IMR-90 (cell line): ENCODE data around the gene HOXC10. TPM values are rescaled to one million over a fixed set of nuclear protein-coding genes. Genes with fewer than 3 reads are reported as not detected.

ENCODE experiments used
- ATAC-seq: fragments of 200-7000 bp; cut with Tn5 transposase; 2 replicates; pipeline ENCODE4 v1.9.1; 2020; ENCODE audit warnings: low read depth, mild to moderate bottlenecking, moderate library complexity
- BruUV-seq: library from RNA; stranded (reverse); fragments of 400-500 nt; replicated peaks from 2 replicates; lab custom pipeline; 2021; lab: Mats Ljungman, UMichigan
- CTCF ChIA-PET: fragments of 300-600 bp; formaldehyde crosslinking; extraction: SDS; loops from one replicate; lab custom pipeline; 2021; ENCODE audit warnings: antibody characterized with exemption; lab: Yijun Ruan, JAX
- POLR2A ChIA-PET: fragments of 300-600 bp; sonication (Branson Sonifier 250); formaldehyde crosslinking; loops from one replicate; lab custom pipeline; 2022; ENCODE audit warnings: antibody characterized with exemption; ENCODE audit not compliant: unreplicated experiment; lab: Charles Lee
- DNase-seq: peaks from one replicate; pipeline ENCODE4 v3.0.0; 2013
- H2AFZ ChIP-seq: replicated peaks from 2 replicates; pipeline ENCODE3; 2013; ENCODE audit warnings: low read length, mild to moderate bottlenecking; ENCODE audit not compliant: poor library complexity
- H2AK5ac ChIP-seq: 2 replicates; pipeline ENCODE4 v1.6.1; 2013; ENCODE audit warnings: low read depth, low read length, inconsistent platforms
- H2AK9ac ChIP-seq: replicated peaks from 2 replicates; pipeline ENCODE3; 2013; ENCODE audit warnings: mild to moderate bottlenecking, low read depth, low read length, moderate library complexity; ENCODE audit not compliant: poor library complexity
- H2BK120ac ChIP-seq: 2 replicates; pipeline ENCODE4 v1.6.1; 2013; ENCODE audit warnings: low read depth, low read length, inconsistent platforms
- H2BK15ac ChIP-seq: 3 replicates; pipeline ENCODE4 v1.6.1; 2013; ENCODE audit warnings: low read depth, low read length, inconsistent platforms
- H2BK20ac ChIP-seq: 2 replicates; pipeline ENCODE4 v1.6.1; 2013; ENCODE audit warnings: low read depth, mild to moderate bottlenecking, inconsistent platforms, low read length, moderate library complexity
- H2BK5ac ChIP-seq: 2 replicates; pipeline ENCODE4 v1.6.1; 2013; ENCODE audit warnings: mild to moderate bottlenecking, low read depth, low read length, inconsistent platforms; ENCODE audit not compliant: poor library complexity, severe bottlenecking
- H3K14ac ChIP-seq: replicated peaks from 2 replicates; pipeline ENCODE4 v1.6.1; 2013; ENCODE audit warnings: low read depth, low read length, inconsistent platforms
- H3K18ac ChIP-seq: 2 replicates; pipeline ENCODE4 v1.6.1; 2013; ENCODE audit warnings: low read depth, low read length, control low read depth
- H3K23ac ChIP-seq: 2 replicates; pipeline ENCODE4 v1.6.1; 2013; ENCODE audit warnings: low read depth, low read length, inconsistent platforms
- H3K27ac ChIP-seq: 2 replicates; pipeline ENCODE4 v1.5.1; 2013; ENCODE audit warnings: mild to moderate bottlenecking, control low read depth, low read length; ENCODE audit not compliant: insufficient read depth
- H3K27me3 ChIP-seq: 2 replicates; pipeline ENCODE4 v1.6.1; 2013; ENCODE audit warnings: low read length; ENCODE audit not compliant: control insufficient read depth, insufficient read depth
- H3K36me3 ChIP-seq: 2 replicates; pipeline ENCODE4 v1.6.1; 2013; ENCODE audit warnings: low read length, mixed read lengths; ENCODE audit not compliant: control insufficient read depth, insufficient read depth
- H3K4ac ChIP-seq: 2 replicates; pipeline ENCODE4 v1.6.1; 2013; ENCODE audit warnings: low read depth, low read length, inconsistent platforms
- H3K4me1 ChIP-seq: 2 replicates; pipeline ENCODE4 v1.6.1; 2013; ENCODE audit warnings: low read length, mixed read lengths; ENCODE audit not compliant: control insufficient read depth, insufficient read depth
- H3K4me2 ChIP-seq: 2 replicates; pipeline ENCODE4 v1.6.1; 2013; ENCODE audit warnings: low read depth, mild to moderate bottlenecking, control low read depth, low read length, moderate library complexity
- H3K4me3 ChIP-seq: 2 replicates; pipeline ENCODE4 v1.5.1; 2013; ENCODE audit warnings: low read depth, mild to moderate bottlenecking, control low read depth, low read length, moderate library complexity; ENCODE audit not compliant: insufficient read depth
- H3K56ac ChIP-seq: 2 replicates; pipeline ENCODE4 v1.6.1; 2013; ENCODE audit warnings: low read length, inconsistent platforms; ENCODE audit not compliant: insufficient read depth; ENCODE audit errors: extremely low read depth
- H3K79me1 ChIP-seq, 2 experiments: 2 replicates each; pipeline ENCODE4 v1.6.1; 2013; ENCODE audit warnings: low read length in 2 of 2, inconsistent platforms in 1 of 2, low read depth in 1 of 2
- H3K9ac ChIP-seq: 2 replicates; pipeline ENCODE4 v1.6.1; 2013; ENCODE audit warnings: low read depth, low read length, control low read depth
- H3K9me1 ChIP-seq: 2 replicates; pipeline ENCODE4 v1.6.1; 2013; ENCODE audit warnings: low read length, inconsistent platforms; ENCODE audit not compliant: insufficient read depth
- H3K9me3 ChIP-seq: 2 replicates; pipeline ENCODE4 v1.6.1; 2013; ENCODE audit warnings: low read length; ENCODE audit not compliant: control insufficient read depth, insufficient read depth
- H4K20me1 ChIP-seq: 2 replicates; pipeline ENCODE4 v1.6.1; 2013; ENCODE audit warnings: low read length, inconsistent platforms; ENCODE audit not compliant: insufficient read depth
- H4K5ac ChIP-seq: 2 replicates; pipeline ENCODE4 v1.6.1; 2013; ENCODE audit warnings: mild to moderate bottlenecking, low read depth, low read length, control low read depth
- H4K8ac ChIP-seq, 2 experiments: 2 replicates each; pipeline ENCODE4 v1.6.1; 2013; ENCODE audit warnings: low read depth in 2 of 2, low read length in 2 of 2, control low read depth in 1 of 2, inconsistent platforms in 1 of 2
- H4K91ac ChIP-seq: 2 replicates; pipeline ENCODE4 v1.6.1; 2013; ENCODE audit warnings: low read depth, low read length, inconsistent platforms; ENCODE audit not compliant: insufficient read depth
- MAFK ChIP-seq: IDR thresholded peaks from 2 replicates; pipeline ENCODE4 v1.6.1; 2012; ENCODE audit warnings: low read depth, low read length, improper control_type of control experiment
- RAD21 ChIP-seq: IDR thresholded peaks from 2 replicates; pipeline ENCODE4 v1.6.1; 2012; ENCODE audit warnings: low read length, improper control_type of control experiment
- WGBS, 2 experiments: methylation state at CpG; one replicate each; pipeline versions ENCODE4 v1.1.5 to v1.1.7; 2013; ENCODE audit warnings: missing lambda C conversion rate in 2 of 2; ENCODE audit not compliant: insufficient read length in 1 of 2; ENCODE audit errors: extremely low coverage in 2 of 2; 5-methylcytosine and 5-hydroxymethylcytosine counted together
- dilution Hi-C: fragments of 300-500 bp; cut with HindIII; formaldehyde crosslinking; loops from one replicate; pipeline ENCODE4 v1.14.3; 2018; ENCODE audit warnings: low sequenced_read_pairs; ENCODE audit not compliant: unreplicated experiment
- in situ Hi-C: fragments of 300-500 bp; cut with MboI; formaldehyde crosslinking; loops from 3 replicates; pipeline ENCODE4 v1.14.3; 2019; ENCODE audit warnings: low sequenced_read_pairs, inconsistent platforms, mixed read lengths
- intact Hi-C: fragments of 100-400 bp; cut with micrococcal nuclease; formaldehyde crosslinking; loops from 2 replicates; pipeline ENCODE4 v1.10.0; 2022
- polyA plus RNA-seq, 3 experiments: library from polyadenylated mRNA; depleted of rRNA; stranded (reverse); fragments of >200 nt; gene quantifications; 2 replicates each; pipeline ENCODE4 v1.2.3, GENCODE V29; 2012; ENCODE audit warnings: low replicate concordance in 1 of 3
- total RNA-seq: library from RNA; depleted of rRNA; stranded (reverse); fragments of >200 nt; gene quantifications from 2 replicates; pipeline ENCODE4 v1.2.3, GENCODE V29; 2012
- TF ChIP-seq, protein P1 (sequence below): fragments of 150-350 bp; IDR thresholded peaks from 2 replicates; pipeline ENCODE4 v1.6.1; 2016; ENCODE audit warnings: low read depth, mild to moderate bottlenecking, low read length, moderate library complexity, borderline replicate concordance

The HOXC10 gene
- total and polyA plus RNA-seq, 2 of the 4 experiments (the other 2 are of a cell fraction), result 0.15 TPM; not detected in 1

DNA sequence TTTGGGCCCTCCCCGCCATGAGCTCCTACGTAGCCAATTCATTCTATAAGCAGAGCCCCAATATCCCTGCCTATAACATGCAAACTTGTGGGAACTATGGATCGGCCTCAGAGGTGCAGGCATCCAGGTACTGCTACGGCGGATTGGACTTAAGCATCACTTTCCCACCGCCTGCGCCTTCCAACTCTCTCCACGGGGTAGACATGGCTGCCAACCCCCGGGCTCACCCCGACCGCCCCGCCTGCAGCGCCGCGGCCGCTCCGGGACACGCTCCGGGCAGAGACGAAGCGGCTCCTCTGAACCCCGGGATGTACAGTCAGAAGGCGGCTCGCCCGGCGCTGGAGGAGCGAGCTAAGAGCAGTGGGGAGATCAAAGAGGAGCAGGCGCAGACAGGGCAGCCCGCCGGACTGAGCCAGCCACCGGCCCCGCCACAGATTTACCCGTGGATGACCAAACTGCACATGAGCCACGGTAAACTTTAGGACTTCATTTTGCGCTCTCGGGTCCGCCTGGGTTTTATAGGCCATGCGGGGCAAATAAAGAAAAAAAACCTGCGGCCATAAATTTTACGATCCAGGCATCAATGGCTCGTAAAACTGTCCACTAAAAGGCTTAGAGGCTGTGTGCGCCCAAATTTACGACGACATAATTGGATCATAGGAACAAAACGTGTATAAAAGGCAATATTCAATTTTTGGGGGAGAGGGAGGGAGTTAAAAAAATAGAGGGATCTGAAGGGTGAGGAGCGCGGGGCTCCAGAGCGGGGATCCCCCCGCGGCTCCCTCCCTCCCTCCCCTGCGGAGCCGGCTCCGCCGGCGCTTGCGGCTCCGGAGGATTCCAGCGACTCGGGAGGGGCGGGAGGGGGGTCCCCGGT lies 48.4 kb downstream of the HOXC10 start:
- Histone ChIP-seq H3K9ac (no peak overlapping the region), H2AK9ac (no peak overlapping the region), H3K23ac (no peak overlapping the region), H3K4me1 (no peaks in the 10 kb centered on the region), H3K14ac (no peak overlapping the region), H3K27me3 (peaks cover 77% of the 10 kb centered on the region), H3K27ac (no peak overlapping the region), H3K56ac (no peak overlapping the region), H2BK120ac (no peak overlapping the region), H3K4me2 (no peak overlapping the region), H2BK20ac (no peak overlapping the region), H3K4me3 (no peak overlapping the region; the same call in 1 of the 2 replicates), H4K91ac (no peak overlapping the region), H2AFZ (no peak overlapping the region), H3K4ac (no peak overlapping the region), H4K8ac (no peak overlapping the region), H2BK15ac (no peak overlapping the region), H3K9me3 (peaks cover 11% of the 10 kb centered on the region), H4K5ac (no peak overlapping the region), H3K79me1 (no peaks in the 10 kb centered on the region), H3K36me3 (no peaks in the 10 kb centered on the region), H3K9me1 (no peaks in the 10 kb centered on the region), H4K20me1 (no peaks in the 10 kb centered on the region), H3K18ac (no peak overlapping the region), H2AK5ac (no peak overlapping the region), H2BK5ac (no peak overlapping the region)
- CTCF ChIA-PET, result interaction anchor here (1.0 kb wide), 1 partner anchor 158 kb away, joined by 10 read pairs; no protein-coding TSS in a partner anchor
- POLR2A ChIA-PET, result no interaction called here
- DNase-seq (no peak), ATAC-seq (no peak)
- dilution Hi-C loops (no loop called here), intact Hi-C loops (no loop called here), in situ Hi-C loops (no loop called here)
- 6% methylated on average over 27 of the region's 61 CpGs; no CpG with 5 or more reads in 1 of the 2 experiments for WGBS, 2 experiments
- BruUV-seq, result no TSS peak
- TF ChIP-seq RAD21 (no peak), MAFK (no peak)
- TF ChIP-seq, protein P1, sequence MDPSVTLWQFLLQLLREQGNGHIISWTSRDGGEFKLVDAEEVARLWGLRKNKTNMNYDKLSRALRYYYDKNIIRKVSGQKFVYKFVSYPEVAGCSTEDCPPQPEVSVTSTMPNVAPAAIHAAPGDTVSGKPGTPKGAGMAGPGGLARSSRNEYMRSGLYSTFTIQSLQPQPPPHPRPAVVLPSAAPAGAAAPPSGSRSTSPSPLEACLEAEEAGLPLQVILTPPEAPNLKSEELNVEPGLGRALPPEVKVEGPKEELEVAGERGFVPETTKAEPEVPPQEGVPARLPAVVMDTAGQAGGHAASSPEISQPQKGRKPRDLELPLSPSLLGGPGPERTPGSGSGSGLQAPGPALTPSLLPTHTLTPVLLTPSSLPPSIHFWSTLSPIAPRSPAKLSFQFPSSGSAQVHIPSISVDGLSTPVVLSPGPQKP, result no peak
